ENCODE measurements around the gene SUSD4. TPM values are rescaled to one million over a fixed set of nuclear protein-coding genes. Genes with fewer than 3 reads are reported as not detected.

The SUSD4 gene
- total RNA-seq, 4 donors from 2014 or later: 0.73 to 8.4 TPM; not detected in 2

- H3K4me1 ChIP-seq: no peaks in the 10 kb centered on the region
- DNase-seq: no peak
- no peak overlapping the region for H3K4me3 ChIP-seq
- no peak overlapping the region for H3K27ac ChIP-seq
- TF ChIP-seq CTCF (IDR thresholded peaks at IDR 0.05) (no peak), POLR2A (IDR thresholded peaks at IDR 0.05) (no peak)
- H3K36me3 ChIP-seq: no peaks in the 10 kb centered on the region
- H3K9me3 ChIP-seq: no peaks in the 10 kb centered on the region
- intact Hi-C loops (cut with DNase I; ENCODE audit: low total_unique reads): no loop called here
- no peaks in the 10 kb centered on the region for H3K27me3 ChIP-seq
Measured at GRCh38 chr1:223311826-223312225, 52.1 kb downstream of the SUSD4 start.

GRCh38 chr1:223308136-223308535, 55.8 kb downstream of the SUSD4 start:
- no peaks in the 10 kb centered on the region for H3K36me3 ChIP-seq

GRCh38 chr1:223307544-223307943, 56.4 kb downstream of the SUSD4 start:
- TF ChIP-seq POLR2A (IDR thresholded peaks at IDR 0.05): no peak
- no peak for TF ChIP-seq CTCF (IDR thresholded peaks at IDR 0.05)
- Histone ChIP-seq H3K4me1 (no peaks in the 10 kb centered on the region), H3K36me3 (no peaks in the 10 kb centered on the region), H3K27ac (no peak overlapping the region), H3K27me3 (no peaks in the 10 kb centered on the region), H3K4me3 (no peak overlapping the region), H3K9me3 (no peaks in the 10 kb centered on the region)
- intact Hi-C loops (cut with DNase I; ENCODE audit: low total_unique reads): no loop called here
- DNase-seq: no peak

More at GRCh38 chr1:223308136-223308535, 55.8 kb downstream of the SUSD4 start:
- Histone ChIP-seq H3K27me3 (no peaks in the 10 kb centered on the region), H3K4me3 (no peak overlapping the region), H3K9me3 (no peaks in the 10 kb centered on the region), H3K27ac (no peak overlapping the region), H3K4me1 (no peaks in the 10 kb centered on the region)
- TF ChIP-seq CTCF (IDR thresholded peaks at IDR 0.05): no peak
- TF ChIP-seq POLR2A (IDR thresholded peaks at IDR 0.05): no peak
- intact Hi-C loops (cut with DNase I; ENCODE audit: low total_unique reads): no loop called here
- DNase-seq: no peak

- Histone ChIP-seq H3K9me3 (no peaks in the 10 kb centered on the region), H3K27me3 (no peaks in the 10 kb centered on the region), H3K4me3 (no peak overlapping the region), H3K36me3 (no peaks in the 10 kb centered on the region), H3K4me1 (no peaks in the 10 kb centered on the region), H3K27ac (no peak overlapping the region)
- no peak for DNase-seq
- TF ChIP-seq CTCF (IDR thresholded peaks at IDR 0.05) (no peak), POLR2A (IDR thresholded peaks at IDR 0.05) (no peak)
- intact Hi-C loops (cut with DNase I; ENCODE audit: low total_unique reads): no loop called here
Measured at GRCh38 chr1:223304931-223305330, 59.0 kb downstream of the SUSD4 start.

- Histone ChIP-seq H3K4me1 (no peaks in the 10 kb centered on the region), H3K36me3 (no peaks in the 10 kb centered on the region), H3K9me3 (no peaks in the 10 kb centered on the region), H3K27ac (no peak overlapping the region), H3K27me3 (no peaks in the 10 kb centered on the region), H3K4me3 (no peak overlapping the region)
- no peak for TF ChIP-seq POLR2A (IDR thresholded peaks at IDR 0.05)
- no peak for TF ChIP-seq CTCF (IDR thresholded peaks at IDR 0.05)
- intact Hi-C loops (cut with DNase I; ENCODE audit: low total_unique reads): no loop called here
- DNase-seq: no peak
Measured at GRCh38 chr1:223301371-223301770, 62.6 kb downstream of the SUSD4 start.

All from uterus (tissue), 4 donors.